OCI-LY1 (cell line): Measurements from ENCODE around the gene ZBTB8OS.

Experiments
- CTCF ChIP-seq: fragments of 200-600 bp; sonication (generic), shearing (Covaris generic); IDR thresholded peaks from 2 replicates; pipeline ENCODE4 v1.5.1; 2017; ENCODE audit warnings: mild to moderate bottlenecking, antibody characterized with exemption, low read length, moderate library complexity, mixed read lengths
- EZH2 ChIP-seq: fragments of 200-600 bp; sonication (generic), shearing (Covaris generic); IDR thresholded peaks from 2 replicates; pipeline ENCODE4 v1.8.0; 2017; ENCODE audit warnings: borderline replicate concordance, mixed run types, mild to moderate bottlenecking, antibody characterized with exemption, low read length, moderate library complexity, mixed read lengths

DNA sequence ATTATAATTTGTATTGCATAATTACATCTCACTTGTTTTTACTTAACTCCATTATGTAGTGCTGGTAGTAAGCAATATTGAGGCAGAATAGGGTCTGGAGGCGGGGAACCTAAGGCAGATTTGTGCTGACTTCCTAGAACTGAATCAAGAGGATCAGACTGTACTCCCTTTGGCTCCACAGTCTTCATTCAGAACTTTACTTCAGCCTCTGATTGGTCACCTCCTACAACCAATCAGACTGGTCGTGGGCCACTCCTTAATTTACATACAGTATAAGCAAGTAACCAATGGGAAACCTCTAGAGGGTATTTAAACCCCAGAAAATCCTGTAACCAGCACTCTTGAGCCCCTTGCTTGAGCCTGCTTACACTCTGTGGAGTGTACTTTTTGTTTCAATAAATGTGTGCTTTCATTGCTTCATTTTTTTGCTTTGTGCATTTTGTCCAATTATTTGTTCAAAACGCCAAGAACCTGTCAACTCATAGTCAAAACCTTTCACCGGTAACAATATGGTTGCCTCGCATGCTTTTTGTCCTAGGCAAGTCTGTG, 31.6 kb downstream of the ZBTB8OS start:
- TF ChIP-seq CTCF (no peak), EZH2 (no peak)
